ENCODE results near the gene GSAP. TPM values are rescaled to one million over a fixed set of nuclear protein-coding genes. Genes with fewer than 3 reads are reported as not detected.

GSAP gene
- total and polyA plus RNA-seq, 9 of the 15 experiments (the other 6 are each of a cell fraction or from before 2014, with no cell fraction given), result 0.13 TPM; not detected in 8

DNA sequence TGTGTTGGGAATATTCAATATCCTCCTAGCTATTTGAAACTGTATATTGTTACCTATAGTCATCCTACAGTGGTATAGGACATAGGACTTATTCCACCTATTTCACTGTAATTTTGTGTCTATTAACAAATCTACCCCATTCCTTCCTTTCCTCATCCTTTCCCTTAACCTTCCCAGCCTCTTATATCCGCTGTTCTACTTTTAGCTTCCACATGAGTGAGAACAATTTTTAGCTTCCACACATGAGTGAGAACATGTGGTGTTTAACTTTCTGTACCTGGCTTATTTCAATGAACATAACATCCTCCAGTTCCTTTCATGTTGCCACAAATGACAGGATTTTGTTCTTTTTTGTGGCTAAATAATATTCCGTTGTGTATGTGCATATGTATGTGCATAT lies 120.6 kb downstream of the GSAP start:
- ChIA-PET CTCF (ENCODE audit: low intra/inter-chr PET ratio) (no interaction called here), POLR2A (no interaction called here)
- Histone ChIP-seq H3K27me3 (ENCODE audit: control insufficient read depth in 2 of 2, insufficient read depth in 2 of 2, low read length in 2 of 2) (peaks cover 0 to 5% of the 10 kb centered on the region in 2 experiments; a peak in 2 of 5 replicates), H3K4me1 (replicated peaks in 1 of 2; ENCODE audit: control insufficient read depth in 2 of 2, insufficient read depth in 2 of 2, low read length in 2 of 2) (no peaks in the 10 kb centered on the region), H3K79me2 (ENCODE audit: control insufficient read depth, insufficient read depth, low read length) (no peaks in the 10 kb centered on the region), H2AFZ (ENCODE audit: low read depth, low read length) (no peak overlapping the region), H3K27ac (ENCODE audit: extremely low read depth, low read depth, low read length) (no peak overlapping the region), H3K4me2 (ENCODE audit: insufficient read depth, low read length) (no peak overlapping the region), H3K9ac (ENCODE audit: insufficient read depth in 1 of 2, low read depth in 2 of 2, low read length in 2 of 2) (no peak overlapping the region), H3K36me3 (ENCODE audit: control insufficient read depth, insufficient read depth, low read length) (no peaks in the 10 kb centered on the region), H3K9me3 (replicated peaks; ENCODE audit: control insufficient read depth, insufficient read depth, low read depth, low read length) (no peaks in the 10 kb centered on the region), H3K4me3 (no peak overlapping the region), H4K20me1 (replicated peaks; ENCODE audit: control insufficient read depth, insufficient read depth, low read length) (no peaks in the 10 kb centered on the region), H3K9me1 (ENCODE audit: control insufficient read depth, insufficient read depth, low read length) (no peaks in the 10 kb centered on the region)
- intact Hi-C loops (cut with micrococcal nuclease), result no loop called here
- WGBS (ENCODE audit: insufficient coverage, low coverage, missing lambda C conversion rate), result 0% methylated on average over 2 of the region's 2 CpGs
- in situ Hi-C loops (cut with MboI), result no loop called here
- DNase-seq (ENCODE audit: extremely low read depth in 1 of 4, low spot score in 3 of 4) (no peak), FAIRE-seq (no peak), ATAC-seq (no peak)
- no TSS peak for BruUV-seq (replicated peaks)
- TF ChIP-seq RBM17 (IDR thresholded peaks at IDR 0.05; ENCODE audit: borderline replicate concordance, low read depth, low read length) (no peak), STAT5B (CRISPR knock-in tag; IDR thresholded peaks at IDR 0.05) (no peak)
- TF ChIP-seq, protein P1, sequence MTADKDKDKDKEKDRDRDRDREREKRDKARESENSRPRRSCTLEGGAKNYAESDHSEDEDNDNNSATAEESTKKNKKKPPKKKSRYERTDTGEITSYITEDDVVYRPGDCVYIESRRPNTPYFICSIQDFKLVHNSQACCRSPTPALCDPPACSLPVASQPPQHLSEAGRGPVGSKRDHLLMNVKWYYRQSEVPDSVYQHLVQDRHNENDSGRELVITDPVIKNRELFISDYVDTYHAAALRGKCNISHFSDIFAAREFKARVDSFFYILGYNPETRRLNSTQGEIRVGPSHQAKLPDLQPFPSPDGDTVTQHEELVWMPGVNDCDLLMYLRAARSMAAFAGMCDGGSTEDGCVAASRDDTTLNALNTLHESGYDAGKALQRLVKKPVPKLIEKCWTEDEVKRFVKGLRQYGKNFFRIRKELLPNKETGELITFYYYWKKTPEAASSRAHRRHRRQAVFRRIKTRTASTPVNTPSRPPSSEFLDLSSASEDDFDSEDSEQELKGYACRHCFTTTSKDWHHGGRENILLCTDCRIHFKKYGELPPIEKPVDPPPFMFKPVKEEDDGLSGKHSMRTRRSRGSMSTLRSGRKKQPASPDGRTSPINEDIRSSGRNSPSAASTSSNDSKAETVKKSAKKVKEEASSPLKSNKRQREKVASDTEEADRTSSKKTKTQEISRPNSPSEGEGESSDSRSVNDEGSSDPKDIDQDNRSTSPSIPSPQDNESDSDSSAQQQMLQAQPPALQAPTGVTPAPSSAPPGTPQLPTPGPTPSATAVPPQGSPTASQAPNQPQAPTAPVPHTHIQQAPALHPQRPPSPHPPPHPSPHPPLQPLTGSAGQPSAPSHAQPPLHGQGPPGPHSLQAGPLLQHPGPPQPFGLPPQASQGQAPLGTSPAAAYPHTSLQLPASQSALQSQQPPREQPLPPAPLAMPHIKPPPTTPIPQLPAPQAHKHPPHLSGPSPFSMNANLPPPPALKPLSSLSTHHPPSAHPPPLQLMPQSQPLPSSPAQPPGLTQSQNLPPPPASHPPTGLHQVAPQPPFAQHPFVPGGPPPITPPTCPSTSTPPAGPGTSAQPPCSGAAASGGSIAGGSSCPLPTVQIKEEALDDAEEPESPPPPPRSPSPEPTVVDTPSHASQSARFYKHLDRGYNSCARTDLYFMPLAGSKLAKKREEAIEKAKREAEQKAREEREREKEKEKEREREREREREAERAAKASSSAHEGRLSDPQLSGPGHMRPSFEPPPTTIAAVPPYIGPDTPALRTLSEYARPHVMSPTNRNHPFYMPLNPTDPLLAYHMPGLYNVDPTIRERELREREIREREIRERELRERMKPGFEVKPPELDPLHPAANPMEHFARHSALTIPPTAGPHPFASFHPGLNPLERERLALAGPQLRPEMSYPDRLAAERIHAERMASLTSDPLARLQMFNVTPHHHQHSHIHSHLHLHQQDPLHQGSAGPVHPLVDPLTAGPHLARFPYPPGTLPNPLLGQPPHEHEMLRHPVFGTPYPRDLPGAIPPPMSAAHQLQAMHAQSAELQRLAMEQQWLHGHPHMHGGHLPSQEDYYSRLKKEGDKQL (CRISPR knock-in tag; IDR thresholded peaks at IDR 0.05; ENCODE audit: borderline replicate concordance), result no peak
- TF ChIP-seq, protein P2, sequence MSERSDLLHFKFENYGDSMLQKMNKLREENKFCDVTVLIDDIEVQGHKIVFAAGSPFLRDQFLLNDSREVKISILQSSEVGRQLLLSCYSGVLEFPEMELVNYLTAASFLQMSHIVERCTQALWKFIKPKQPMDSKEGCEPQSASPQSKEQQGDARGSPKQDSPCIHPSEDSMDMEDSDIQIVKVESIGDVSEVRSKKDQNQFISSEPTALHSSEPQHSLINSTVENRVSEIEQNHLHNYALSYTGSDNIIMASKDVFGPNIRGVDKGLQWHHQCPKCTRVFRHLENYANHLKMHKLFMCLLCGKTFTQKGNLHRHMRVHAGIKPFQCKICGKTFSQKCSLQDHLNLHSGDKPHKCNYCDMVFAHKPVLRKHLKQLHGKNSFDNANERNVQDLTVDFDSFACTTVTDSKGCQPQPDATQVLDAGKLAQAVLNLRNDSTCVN (CRISPR knock-in tag; IDR thresholded peaks at IDR 0.05), result no peak
- TF ChIP-seq, protein P3, sequence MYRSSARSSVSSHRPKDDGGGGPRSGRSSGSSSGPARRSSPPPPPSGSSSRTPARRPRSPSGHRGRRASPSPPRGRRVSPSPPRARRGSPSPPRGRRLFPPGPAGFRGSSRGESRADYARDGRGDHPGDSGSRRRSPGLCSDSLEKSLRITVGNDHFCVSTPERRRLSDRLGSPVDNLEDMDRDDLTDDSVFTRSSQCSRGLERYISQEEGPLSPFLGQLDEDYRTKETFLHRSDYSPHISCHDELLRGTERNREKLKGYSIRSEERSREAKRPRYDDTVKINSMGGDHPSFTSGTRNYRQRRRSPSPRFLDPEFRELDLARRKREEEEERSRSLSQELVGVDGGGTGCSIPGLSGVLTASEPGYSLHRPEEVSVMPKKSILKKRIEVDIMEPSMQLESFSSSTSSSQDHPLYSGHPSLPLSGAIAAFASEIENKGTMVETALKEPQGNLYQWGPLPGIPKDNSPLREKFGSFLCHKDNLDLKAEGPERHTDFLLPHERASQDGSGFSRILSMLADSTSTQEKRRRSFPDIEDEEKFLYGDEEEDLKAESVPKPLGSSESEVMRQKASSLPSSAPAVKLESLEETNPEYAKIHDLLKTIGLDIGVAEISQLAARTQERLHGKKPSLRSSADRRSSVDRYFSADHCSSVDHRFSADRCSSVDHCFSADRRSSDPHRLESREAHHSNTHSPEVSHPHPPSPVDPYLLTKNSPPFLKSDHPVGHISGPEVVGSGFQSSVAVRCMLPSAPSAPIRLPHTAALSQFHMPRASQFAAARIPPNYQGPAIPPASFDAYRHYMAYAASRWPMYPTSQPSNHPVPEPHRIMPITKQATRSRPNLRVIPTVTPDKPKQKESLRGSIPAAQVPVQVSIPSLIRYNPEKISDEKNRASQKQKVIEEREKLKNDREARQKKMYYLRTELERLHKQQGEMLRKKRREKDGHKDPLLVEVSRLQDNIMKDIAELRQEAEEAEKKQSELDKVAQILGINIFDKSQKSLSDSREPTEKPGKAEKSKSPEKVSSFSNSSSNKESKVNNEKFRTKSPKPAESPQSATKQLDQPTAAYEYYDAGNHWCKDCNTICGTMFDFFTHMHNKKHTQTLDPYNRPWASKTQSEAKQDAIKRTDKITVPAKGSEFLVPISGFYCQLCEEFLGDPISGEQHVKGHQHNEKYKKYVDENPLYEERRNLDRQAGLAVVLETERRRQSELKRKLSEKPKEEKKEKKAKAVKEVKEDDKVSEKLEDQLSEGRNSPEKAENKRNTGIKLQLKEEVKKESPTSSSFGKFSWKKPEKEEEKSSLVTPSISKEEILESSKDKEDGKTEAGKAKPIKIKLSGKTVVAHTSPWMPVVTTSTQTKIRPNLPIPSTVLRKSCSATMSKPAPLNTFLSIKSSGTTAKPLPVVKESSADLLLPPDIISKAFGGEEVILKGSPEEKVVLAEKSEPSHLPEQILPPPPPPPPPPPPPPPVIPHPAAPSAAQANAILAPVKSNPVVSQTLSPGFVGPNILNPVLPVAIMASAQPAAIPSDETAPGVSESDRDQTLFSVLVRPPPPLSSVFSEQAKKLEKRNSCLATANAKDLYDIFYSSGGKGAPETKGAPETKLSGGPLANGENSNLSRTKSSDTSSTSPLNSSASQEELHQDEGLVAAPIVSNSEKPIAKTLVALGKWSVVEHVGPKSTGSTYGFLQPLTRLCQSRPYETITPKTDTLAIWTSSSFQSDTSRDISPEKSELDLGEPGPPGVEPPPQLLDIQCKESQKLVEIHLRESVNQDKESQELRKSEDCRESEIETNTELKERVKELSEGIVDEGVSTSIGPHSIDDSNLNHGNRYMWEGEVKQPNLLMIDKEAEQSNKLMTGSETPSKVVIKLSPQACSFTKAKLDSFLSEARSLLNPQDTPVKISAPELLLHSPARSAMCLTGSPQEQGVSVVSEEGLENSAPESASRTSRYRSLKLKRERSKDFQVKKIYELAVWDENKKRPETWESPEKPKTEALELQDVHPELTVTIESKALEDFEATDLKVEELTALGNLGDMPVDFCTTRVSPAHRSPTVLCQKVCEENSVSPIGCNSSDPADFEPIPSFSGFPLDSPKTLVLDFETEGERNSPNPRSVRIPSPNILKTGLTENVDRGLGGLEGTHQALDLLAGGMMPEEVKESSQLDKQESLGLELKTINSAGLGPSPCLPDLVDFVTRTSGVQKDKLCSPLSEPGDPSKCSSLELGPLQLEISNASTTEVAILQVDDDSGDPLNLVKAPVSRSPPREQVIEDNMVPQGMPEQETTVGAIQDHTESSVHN (IDR thresholded peaks at IDR 0.05; ENCODE audit: borderline replicate concordance in 1 of 2, low read depth in 1 of 2), result no peak
